ENCODE data around the gene SRGAP2B.
"Not testable (repeated sequence)": the region's sequence is repeated elsewhere in the genome, so short reads cannot be mapped to it uniquely, and the experiment has no call there.

SRGAP2B gene

DNA sequence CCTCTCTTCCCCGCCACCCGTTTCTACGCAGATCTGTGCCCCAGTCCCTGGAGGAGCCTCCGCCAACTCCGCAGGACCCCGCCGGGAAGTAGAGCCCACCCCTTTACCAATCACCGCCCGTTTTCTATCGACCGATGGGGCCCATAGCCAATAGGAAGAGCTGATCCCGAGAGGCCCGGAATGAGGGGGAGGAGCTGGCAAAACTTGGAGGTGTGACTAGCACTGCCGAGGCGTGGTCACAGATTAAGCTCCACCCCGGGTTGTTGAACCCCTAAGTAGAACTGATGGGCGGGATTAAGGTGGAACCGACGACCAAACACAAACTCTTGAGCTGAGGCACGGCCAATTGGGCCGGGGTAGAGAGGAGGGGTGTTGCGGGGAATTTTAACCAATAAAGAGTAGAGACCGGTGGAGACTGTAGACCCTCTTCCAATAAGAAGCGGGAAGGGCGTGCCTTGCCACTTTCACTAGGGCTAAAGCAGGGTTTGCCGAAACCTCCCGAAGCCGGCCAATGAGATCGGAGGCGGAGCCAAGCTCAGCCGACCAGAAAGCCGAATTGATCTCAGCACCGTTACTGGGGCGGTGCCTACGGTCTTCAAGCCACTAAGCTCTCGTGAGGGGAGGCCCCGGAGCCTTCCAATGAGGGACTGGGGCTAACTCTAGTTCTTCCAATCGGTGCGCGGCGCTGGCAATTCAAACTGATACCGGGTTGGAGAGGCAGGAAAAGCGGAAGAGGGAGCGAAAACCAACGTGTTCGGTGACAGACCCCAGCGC is at the start of gene SRGAP2B, which contains the start of gene FAM72D:
Gene SRGAP2B, minus strand, starts transcription at position 45 of the 774 bp plus-strand sequence. CDS start 2,427 bp downstream, outside the sequence.
Gene FAM72D, plus strand, starts transcription at position 691 of the 774 bp plus-strand sequence. CDS start 874 bp downstream, outside the sequence.
- not testable (repeated sequence) for DNase-seq (ENCODE audit: low read depth in 3 of 3)

DNA sequence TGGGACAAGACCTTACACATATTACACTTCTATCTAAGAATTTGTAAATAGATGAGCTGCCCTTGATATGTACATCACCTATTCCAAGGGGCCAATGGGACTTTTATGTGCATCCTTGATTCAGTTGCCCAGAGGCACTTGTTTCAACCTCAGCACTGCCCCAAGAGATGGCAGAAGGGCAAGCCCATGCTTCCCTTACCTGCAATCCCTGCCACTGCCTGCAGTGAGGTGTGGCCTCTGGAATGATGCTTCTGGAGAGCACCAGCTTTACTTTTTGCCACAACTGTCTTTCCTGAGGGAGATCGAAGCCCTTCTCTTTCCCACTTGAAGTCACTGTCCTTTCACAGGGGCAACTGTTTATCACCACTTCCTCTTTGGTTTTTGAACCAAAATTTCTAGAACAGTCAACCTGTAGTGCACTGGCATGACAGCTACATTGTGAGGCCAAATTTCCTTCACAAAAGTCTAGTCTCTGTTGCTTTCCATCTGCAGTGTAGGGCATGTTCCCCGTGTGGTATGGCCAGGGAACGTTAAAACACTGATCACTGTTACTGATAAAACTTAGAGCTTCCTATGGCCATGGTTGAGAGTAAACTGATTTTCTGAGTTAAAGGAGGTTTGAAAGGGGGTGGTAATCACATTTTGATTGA is 49.3 kb upstream of the SRGAP2B start:
- DNase-seq (ENCODE audit: low read depth in 3 of 3), result not testable (repeated sequence)

GRCh38 chr1:145140549-145140948 is 45.4 kb upstream of the SRGAP2B start:
- not testable (repeated sequence) for DNase-seq (ENCODE audit: low read depth in 3 of 3)

DNA sequence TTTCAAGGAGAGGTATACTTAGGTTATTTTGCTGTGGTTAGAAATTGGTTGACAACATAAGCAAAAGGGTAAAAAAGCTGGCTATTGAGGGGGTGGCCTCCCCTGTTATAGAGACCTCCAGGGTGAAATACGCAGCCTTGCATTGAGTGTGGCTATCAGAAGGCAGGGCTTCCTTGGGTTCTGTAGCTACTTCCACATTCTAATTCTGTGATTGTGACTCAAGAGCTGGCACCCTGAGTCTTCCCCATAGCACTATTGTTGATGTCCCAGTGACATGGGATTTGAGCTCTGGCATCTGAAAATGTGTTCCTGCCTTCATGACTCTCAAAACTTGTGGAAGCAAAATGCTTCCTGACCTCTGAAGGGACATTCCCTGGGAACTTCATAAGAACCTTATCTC is 39.3 kb upstream of the SRGAP2B start:
- not testable (repeated sequence) for DNase-seq (ENCODE audit: low read depth in 3 of 3)

DNA sequence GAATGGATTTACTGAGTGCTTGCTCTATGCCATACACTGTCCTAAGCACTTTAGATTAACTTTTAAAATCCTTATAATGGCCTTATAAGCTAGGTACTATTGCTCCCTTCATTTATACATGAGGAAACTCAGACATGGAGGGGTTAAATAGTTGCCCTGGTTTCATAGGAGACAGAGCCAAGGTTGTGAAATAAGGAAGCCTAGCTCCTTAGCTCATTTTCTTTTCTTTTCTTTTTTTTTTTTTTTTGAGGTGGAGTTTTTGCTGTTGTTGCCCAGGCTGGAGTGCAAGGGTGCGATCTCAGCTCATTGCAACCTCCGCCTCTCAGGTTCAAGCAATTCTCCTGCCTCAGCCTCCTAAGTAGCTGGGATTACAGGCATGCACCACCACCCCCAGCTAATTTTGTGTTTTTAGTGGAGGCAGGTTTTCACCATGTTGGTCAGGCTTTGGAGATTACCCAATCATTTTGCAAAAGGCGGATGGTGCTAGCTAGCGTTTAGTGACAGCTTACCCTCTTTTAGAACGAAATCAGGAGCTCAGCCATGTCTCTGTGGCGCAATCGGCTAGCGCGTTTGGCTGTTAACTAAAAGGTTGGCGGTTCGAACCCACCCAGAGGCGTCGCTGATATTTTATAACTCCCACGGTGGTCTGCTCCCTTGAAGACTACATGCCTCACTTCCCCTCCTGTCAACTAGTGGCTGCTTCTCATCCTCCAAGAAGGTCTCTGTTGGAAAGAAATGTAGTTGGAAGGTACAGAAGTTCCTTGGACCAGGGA is 33.8 kb upstream of the SRGAP2B start:
- not testable (repeated sequence) for DNase-seq (ENCODE audit: low read depth in 3 of 3)

GRCh38 chr1:145127144-145127543 is 32.0 kb upstream of the SRGAP2B start:
- not testable (repeated sequence) for DNase-seq (ENCODE audit: low read depth in 3 of 3)

DNA sequence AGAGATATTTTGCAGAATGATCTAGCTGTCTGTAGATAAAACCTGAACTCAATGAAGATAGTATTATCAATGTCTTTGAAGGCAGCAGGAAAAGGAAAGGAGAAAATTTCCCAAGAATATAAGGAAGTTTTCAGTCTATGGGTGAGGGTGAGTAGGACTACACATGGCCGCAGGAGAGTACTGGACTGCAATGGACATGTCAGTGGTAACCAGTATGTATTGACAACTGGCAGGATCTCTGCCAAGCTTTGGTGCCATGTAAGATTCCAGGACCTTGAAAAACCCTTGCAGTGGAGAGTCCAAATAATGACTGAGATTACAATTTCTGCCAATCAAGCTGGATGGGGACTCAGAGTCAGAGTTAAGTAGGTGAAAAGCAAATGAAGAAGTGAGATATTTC is 30.0 kb upstream of the SRGAP2B start:
- DNase-seq (ENCODE audit: low read depth in 3 of 3), result not testable (repeated sequence)

- not testable (repeated sequence) for DNase-seq (ENCODE audit: low read depth in 3 of 3)
These were observed 29.0 kb upstream of the SRGAP2B start for GRCh38 chr1:145123992-145124641.

- DNase-seq (ENCODE audit: low read depth in 3 of 3), result not testable (repeated sequence)
These were observed 27.9 kb upstream of the SRGAP2B start for GRCh38 chr1:145123062-145123395.

DNA sequence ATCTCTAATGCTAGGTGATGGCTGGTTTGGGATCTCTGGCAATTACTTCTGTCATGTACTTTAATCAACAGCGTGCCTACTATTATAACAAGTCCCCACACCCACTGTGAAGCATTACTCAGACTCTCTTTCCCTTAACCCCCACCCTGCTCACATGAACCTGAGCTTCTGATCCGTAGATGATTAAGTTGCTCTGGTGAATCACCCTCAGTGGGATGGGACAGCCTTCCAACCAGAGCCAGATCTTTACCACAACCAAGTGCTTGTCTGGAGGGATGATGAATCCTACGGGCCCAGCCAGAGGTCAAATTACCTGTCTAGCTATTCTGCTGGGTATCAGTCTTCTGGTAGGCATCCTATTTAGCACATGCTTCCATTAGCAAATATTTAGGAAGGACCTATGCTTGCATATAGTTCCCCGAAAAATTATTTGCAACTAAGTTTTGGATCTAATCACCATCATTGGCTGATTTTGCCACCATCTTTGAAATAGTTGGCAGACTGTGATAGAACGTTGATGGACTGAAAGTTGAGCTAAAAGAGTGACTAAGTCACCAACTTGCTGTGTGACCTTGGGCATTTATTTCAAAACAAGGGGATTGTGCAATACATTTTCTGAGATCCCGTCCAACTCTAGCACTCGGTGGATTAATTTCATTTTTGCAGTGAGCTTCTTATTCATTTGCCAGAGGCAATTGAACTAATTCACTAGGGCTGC is 27.4 kb upstream of the SRGAP2B start:
- not testable (repeated sequence) for DNase-seq (ENCODE audit: low read depth in 3 of 3)

DNA sequence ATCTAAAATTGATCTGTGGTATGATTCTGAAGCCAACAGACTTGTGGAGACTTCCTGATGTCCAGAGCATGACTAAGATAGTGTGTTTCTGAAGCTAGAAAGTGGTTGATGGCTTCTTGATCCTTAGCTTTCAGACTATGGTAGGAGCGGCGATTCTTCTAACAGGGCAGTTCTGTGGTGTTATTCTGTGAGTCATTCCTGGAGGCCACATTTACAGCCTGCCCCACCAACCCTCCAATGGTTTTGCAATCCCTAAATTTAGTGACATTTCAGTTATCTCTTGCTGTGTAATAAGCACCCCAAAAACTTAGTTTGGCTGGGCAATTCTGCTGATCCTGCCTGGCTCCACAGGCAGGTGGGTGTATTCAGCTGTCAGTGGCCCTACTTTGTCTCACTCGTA is 24.7 kb upstream of the SRGAP2B start:
- DNase-seq (ENCODE audit: low read depth in 3 of 3), result not testable (repeated sequence)

- not testable (repeated sequence) for DNase-seq (ENCODE audit: low read depth in 3 of 3)
These were observed 20.7 kb upstream of the SRGAP2B start for GRCh38 chr1:145115587-145116493.

DNA sequence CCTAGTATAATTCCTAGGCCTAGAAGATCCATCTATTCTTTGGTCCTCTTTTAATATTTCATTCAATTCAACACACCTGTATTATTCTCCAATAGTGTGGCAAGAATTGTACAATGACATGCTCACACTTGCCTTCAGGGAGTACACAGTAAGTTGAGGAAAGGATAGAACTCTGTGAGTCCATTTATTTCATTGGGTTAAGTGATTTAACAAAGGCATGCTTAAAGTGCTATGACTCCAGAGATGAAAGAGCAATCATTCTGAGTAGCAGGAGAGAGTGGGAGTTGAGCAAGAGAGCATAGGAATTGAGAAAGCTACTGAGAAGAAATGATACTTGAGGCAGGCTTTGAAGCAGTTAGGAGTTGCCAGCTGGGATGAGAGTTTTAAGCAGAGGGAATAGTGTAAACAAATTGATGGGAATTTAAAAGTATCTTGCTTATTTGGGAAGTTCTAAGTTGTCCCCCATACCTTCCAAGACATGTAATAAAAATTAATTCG is 19.5 kb upstream of the SRGAP2B start:
- not testable (repeated sequence) for DNase-seq (ENCODE audit: low read depth in 3 of 3)

- not testable (repeated sequence) for DNase-seq (ENCODE audit: low read depth in 3 of 3)
These were observed 17.6 kb upstream of the SRGAP2B start for GRCh38 chr1:145112703-145113102.

GRCh38 chr1:145111674-145112073 is 16.5 kb upstream of the SRGAP2B start:
- not testable (repeated sequence) for DNase-seq (ENCODE audit: low read depth in 3 of 3)

DNA sequence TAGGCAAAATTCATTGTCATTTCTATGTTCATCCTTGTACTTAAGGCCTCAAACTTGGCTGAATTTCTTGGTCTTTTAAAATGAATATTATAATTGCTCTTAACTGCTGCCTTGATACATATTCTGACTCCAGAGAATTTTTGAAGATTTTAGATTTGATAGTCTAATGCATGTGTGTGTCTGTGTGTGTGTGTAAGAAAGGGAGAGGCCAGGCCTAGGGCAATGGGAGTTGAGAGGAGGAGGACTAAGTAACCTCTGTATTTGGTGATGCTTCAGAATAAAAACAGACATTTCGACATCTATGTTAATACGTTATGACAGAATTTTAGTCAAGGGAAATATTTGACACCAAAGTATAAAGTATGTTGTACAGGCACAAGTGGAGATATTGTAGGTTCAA is 8.2 kb upstream of the SRGAP2B start:
- DNase-seq (ENCODE audit: low read depth in 3 of 3), result not testable (repeated sequence)

DNA sequence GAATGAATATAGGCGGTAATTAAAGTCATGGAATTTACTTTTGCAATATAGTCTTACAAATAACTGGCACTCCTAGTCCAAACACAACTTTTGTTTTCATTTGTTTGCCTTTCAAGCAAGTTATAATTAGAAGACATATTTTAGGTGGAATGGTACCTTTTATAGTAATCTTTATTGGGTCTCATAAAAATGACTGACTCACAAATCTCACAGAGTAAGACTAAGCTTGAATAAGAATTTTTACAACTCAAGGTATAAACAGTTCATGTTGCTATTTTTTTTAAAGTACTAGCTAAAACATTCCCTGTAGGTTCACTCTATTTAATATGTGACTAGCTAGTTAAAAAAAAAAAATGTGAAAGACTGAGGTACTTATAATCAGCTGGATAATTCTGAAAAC is 6.6 kb upstream of the SRGAP2B start:
- not testable (repeated sequence) for DNase-seq (ENCODE audit: low read depth in 3 of 3)

DNA sequence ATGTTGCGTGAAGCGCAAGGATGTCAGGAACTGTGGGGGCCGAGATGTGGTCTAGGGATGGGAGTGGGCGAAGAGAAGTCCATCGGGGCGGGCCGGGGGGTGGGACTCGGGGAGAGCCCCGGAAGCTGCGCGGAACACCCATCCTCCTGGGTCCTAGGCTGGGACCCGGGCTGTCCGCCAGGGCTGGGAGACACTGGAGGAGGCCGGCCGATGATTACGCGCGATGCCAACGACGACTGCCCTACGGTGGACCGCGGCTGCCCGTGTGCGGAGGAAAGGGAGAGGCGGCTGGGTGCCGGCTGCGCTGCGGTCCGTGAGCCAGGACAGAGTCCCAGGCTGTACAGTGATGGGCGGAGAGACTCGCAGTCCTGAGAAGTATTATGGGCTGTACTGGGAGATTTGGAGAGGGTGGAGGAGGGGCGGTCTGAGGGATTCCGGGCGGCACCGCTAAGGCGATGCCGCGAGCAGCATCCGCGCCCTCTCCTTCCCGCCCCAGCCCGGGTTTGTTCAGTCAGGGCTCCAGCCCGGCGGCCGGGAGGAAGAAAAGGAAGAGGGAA is 395 bp downstream of the SRGAP2B start:
- DNase-seq (ENCODE audit: low read depth in 3 of 3), result peak in 2 of 3 donors; percentile 0

- DNase-seq (ENCODE audit: low read depth in 3 of 3), result peak in 2 of 3 donors; percentile 0
These were observed 1.5 kb downstream of the SRGAP2B start for GRCh38 chr1:145093517-145094149.
